ENCODE results near the gene JAGN1. TPM values are rescaled to one million over a fixed set of nuclear protein-coding genes. Genes with fewer than 3 reads are reported as not detected.

JAGN1 gene
- total and polyA plus RNA-seq, 9 of the 15 experiments (the other 6 are each of a cell fraction or from before 2014, with no cell fraction given), result 31.6 to 77.8 (median 40.3) TPM

DNA sequence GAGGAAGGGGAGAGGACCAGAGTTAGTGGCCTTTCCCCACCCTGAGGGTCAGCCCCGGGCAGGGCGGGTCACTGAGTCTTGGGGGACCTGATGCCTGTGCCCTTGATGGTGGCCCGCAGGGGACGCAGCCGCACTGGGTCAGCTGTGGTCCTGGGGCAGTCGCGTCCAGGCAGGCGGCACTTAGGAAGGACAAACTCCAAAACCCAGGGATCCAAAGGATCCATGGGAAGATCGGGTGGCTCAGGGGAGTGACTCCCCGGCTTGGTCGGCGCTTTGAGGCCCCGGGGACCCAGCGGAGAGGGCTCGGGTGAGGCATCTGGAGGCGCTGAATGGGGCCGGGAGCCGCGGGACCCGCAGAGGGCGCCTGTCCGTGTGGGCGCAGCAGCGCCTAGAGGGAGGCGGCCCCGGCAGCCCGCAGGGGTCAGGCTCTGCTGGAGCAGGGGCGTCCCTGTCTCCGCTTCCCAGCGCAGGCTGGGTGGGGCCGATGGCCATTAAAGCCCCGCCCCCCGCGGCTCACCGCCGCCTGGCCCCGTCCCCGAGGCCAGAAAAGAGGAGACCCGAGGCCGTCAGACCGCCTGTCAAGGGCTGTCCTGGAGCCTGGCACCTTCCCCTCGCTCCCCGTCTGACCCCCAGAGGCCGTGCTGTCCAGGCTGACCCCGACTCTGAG, 27.9 kb upstream of the JAGN1 start (continued):
- TF ChIP-seq, protein P1, sequence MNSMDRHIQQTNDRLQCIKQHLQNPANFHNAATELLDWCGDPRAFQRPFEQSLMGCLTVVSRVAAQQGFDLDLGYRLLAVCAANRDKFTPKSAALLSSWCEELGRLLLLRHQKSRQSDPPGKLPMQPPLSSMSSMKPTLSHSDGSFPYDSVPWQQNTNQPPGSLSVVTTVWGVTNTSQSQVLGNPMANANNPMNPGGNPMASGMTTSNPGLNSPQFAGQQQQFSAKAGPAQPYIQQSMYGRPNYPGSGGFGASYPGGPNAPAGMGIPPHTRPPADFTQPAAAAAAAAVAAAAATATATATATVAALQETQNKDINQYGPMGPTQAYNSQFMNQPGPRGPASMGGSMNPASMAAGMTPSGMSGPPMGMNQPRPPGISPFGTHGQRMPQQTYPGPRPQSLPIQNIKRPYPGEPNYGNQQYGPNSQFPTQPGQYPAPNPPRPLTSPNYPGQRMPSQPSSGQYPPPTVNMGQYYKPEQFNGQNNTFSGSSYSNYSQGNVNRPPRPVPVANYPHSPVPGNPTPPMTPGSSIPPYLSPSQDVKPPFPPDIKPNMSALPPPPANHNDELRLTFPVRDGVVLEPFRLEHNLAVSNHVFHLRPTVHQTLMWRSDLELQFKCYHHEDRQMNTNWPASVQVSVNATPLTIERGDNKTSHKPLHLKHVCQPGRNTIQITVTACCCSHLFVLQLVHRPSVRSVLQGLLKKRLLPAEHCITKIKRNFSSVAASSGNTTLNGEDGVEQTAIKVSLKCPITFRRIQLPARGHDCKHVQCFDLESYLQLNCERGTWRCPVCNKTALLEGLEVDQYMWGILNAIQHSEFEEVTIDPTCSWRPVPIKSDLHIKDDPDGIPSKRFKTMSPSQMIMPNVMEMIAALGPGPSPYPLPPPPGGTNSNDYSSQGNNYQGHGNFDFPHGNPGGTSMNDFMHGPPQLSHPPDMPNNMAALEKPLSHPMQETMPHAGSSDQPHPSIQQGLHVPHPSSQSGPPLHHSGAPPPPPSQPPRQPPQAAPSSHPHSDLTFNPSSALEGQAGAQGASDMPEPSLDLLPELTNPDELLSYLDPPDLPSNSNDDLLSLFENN (IDR thresholded peaks at IDR 0.05; ENCODE audit: low read depth in 2 of 2, low read length in 2 of 2), result peak; percentile 28 to 58; a peak in 2 of 4 replicates
- TF ChIP-seq RCOR1 (IDR thresholded peaks at IDR 0.05; ENCODE audit: borderline replicate concordance in 1 of 2, low read depth in 2 of 2, low read length in 2 of 2) (peak in 1 of 2 experiments; percentile 78; a peak in 1 of 4 replicates), MYC (IDR thresholded peaks at IDR 0.05; ENCODE audit: low read depth, low read length) (peak; percentile 76), MYC (CRISPR knock-in tag; IDR thresholded peaks at IDR 0.05; ENCODE audit: borderline replicate concordance, low read depth) (peak; percentile 37; the same call in 1 of the 2 replicates), FOXK1 (CRISPR knock-in tag; IDR thresholded peaks at IDR 0.05; ENCODE audit: borderline replicate concordance) (no peak), PHF20 (IDR thresholded peaks at IDR 0.05; ENCODE audit: partially characterized antibody) (peak; percentile 83), ZFPM2 (CRISPR knock-in tag; IDR thresholded peaks at IDR 0.05) (no peak), PPARD (CRISPR knock-in tag; IDR thresholded peaks at IDR 0.05) (no peak), SUPT5H (IDR thresholded peaks at IDR 0.05) (peak; percentile 73), ZNF764 (CRISPR knock-in tag; IDR thresholded peaks at IDR 0.05; ENCODE audit: low read depth) (peak; percentile 47; the same call in 1 of the 2 replicates), SIN3B (IDR thresholded peaks at IDR 0.05; ENCODE audit: low read depth) (0 out of 2 replicates have a peak, but pooled peaks have one; percentile 19), C11orf30 (IDR thresholded peaks at IDR 0.05; ENCODE audit: low read depth) (no peak; the same call in 1 of the 2 replicates), TCFL5 (CRISPR knock-in tag; conservative IDR thresholded peaks at IDR 0.05) (no peak), NBN (IDR thresholded peaks at IDR 0.05; ENCODE audit: low read depth) (peak; percentile 66; the same call in 1 of the 2 replicates)
- TF ChIP-seq, protein P2, sequence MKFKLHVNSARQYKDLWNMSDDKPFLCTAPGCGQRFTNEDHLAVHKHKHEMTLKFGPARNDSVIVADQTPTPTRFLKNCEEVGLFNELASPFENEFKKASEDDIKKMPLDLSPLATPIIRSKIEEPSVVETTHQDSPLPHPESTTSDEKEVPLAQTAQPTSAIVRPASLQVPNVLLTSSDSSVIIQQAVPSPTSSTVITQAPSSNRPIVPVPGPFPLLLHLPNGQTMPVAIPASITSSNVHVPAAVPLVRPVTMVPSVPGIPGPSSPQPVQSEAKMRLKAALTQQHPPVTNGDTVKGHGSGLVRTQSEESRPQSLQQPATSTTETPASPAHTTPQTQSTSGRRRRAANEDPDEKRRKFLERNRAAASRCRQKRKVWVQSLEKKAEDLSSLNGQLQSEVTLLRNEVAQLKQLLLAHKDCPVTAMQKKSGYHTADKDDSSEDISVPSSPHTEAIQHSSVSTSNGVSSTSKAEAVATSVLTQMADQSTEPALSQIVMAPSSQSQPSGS (CRISPR knock-in tag; IDR thresholded peaks at IDR 0.05), result no peak
- TF ChIP-seq, protein P3, sequence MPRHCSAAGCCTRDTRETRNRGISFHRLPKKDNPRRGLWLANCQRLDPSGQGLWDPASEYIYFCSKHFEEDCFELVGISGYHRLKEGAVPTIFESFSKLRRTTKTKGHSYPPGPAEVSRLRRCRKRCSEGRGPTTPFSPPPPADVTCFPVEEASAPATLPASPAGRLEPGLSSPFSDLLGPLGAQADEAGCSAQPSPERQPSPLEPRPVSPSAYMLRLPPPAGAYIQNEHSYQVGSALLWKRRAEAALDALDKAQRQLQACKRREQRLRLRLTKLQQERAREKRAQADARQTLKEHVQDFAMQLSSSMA (CRISPR knock-in tag; IDR thresholded peaks at IDR 0.05), result no peak
- TF ChIP-seq, protein P4, sequence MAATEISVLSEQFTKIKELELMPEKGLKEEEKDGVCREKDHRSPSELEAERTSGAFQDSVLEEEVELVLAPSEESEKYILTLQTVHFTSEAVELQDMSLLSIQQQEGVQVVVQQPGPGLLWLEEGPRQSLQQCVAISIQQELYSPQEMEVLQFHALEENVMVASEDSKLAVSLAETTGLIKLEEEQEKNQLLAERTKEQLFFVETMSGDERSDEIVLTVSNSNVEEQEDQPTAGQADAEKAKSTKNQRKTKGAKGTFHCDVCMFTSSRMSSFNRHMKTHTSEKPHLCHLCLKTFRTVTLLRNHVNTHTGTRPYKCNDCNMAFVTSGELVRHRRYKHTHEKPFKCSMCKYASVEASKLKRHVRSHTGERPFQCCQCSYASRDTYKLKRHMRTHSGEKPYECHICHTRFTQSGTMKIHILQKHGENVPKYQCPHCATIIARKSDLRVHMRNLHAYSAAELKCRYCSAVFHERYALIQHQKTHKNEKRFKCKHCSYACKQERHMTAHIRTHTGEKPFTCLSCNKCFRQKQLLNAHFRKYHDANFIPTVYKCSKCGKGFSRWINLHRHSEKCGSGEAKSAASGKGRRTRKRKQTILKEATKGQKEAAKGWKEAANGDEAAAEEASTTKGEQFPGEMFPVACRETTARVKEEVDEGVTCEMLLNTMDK (IDR thresholded peaks at IDR 0.05; ENCODE audit: borderline replicate concordance, insufficient read depth, low read depth, low read length, poor library complexity, severe bottlenecking), result peak; percentile 100
- TF ChIP-seq, protein P5, sequence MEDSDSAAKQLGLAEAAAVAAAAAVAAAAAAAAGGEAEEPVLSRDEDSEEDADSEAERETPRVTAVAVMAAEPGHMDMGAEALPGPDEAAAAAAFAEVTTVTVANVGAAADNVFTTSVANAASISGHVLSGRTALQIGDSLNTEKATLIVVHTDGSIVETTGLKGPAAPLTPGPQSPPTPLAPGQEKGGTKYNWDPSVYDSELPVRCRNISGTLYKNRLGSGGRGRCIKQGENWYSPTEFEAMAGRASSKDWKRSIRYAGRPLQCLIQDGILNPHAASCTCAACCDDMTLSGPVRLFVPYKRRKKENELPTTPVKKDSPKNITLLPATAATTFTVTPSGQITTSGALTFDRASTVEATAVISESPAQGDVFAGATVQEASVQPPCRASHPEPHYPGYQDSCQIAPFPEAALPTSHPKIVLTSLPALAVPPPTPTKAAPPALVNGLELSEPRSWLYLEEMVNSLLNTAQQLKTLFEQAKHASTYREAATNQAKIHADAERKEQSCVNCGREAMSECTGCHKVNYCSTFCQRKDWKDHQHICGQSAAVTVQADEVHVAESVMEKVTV (CRISPR knock-in tag; IDR thresholded peaks at IDR 0.05), result peak; percentile 75

All from K562 (cell line).